HG03025 (cell line): ENCODE data around the gene EFR3B.

Source experiments
- ATAC-seq: cut with Tn5 transposase; IDR thresholded peaks from one replicate; pipeline ENCODE4 v1.9.1; 2021; ENCODE audit warnings: mild to moderate bottlenecking, moderate library complexity; ENCODE audit not compliant: unreplicated experiment, low FRiP score

Gene EFR3B

GRCh38 chr2:25034081-25034480, 7.8 kb upstream of the EFR3B start:
- no peak for ATAC-seq

DNA sequence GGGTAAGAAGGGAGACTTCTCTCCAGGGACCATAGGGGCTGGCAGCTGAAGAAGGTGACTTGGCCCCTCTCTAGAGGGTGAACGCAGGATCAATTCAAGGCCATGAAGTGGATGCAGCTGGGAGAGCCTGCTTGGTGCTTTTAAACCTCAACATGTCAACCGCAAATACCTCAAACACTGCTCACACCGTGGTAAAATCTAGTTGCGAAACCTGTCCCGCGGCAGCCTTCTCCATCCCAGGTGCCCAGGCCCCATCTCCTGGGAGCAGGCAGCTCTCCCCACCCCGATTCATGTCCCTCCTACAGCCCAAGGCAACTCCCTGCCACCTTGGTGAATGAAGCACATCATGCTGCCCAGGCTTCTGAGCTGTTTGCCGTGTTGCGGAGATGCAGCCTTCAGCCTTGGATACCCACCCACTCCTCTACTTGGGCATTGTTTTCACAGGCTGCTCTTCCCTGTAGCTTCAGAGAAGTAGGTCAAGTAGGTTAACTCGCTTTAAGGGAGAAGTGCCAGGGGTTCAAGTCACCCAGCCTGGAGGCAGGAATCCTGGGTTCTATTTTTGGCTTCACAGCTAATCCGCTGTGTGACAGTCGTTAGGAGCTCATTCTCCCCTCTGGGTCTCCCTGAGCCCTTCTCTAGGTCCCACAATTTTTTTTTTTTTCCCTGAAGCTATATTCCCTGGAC, 6.2 kb upstream of the EFR3B start:
- no peak for ATAC-seq

GRCh38 chr2:25036221-25036559, 5.7 kb upstream of the EFR3B start:
- no peak for ATAC-seq

DNA sequence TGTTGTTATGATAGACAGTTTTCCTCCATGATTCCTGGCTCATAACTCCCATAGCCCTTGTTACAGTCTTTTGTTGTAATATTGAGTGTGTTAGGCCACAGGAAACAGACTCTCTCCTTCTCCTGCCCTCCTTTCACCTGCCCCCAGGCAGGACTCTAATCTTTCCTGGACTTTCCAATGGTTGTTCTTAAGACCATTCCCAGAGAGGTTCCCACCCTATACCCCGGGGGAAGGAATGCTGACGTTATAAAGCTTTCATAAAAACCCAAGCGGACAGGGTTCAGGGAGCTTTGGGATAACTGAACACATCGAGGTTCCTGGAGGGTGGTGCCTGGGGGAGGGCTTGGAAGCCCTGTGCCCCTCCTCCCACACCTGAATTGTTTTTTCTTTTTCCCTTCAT, 2.8 kb upstream of the EFR3B start:
- no peak for ATAC-seq

DNA sequence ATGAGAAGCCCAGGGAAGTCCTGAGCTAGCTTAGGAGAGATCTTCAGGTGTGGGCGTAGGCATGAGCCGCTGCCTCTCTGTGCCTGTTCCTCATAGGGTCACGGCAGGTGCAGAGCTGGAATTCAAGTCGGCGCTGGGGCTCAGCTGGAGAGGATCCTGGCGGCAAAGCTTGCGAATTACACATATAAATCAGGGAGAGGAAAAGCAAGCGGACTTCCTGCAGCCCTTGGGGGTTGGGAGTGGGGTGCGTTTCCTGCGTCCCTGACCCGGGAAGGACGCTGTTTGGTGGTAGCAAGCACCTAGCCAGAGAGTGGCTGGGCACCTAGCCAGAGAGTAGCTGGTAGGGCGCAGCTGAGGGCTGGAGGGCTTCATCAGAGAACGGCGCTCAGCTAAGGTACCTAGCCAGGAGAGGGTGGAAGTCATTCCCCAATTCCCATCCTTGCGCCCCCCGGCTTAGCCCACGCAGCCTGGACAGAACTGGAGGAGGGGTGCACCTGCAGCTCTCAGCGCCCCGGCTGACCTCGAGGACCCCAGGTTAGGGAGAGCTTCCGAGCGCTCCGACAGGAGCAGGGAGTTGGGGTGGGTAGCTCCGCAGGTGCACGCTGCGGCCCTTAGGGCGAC, 459 bp upstream of the EFR3B start:
- no peak for ATAC-seq

DNA sequence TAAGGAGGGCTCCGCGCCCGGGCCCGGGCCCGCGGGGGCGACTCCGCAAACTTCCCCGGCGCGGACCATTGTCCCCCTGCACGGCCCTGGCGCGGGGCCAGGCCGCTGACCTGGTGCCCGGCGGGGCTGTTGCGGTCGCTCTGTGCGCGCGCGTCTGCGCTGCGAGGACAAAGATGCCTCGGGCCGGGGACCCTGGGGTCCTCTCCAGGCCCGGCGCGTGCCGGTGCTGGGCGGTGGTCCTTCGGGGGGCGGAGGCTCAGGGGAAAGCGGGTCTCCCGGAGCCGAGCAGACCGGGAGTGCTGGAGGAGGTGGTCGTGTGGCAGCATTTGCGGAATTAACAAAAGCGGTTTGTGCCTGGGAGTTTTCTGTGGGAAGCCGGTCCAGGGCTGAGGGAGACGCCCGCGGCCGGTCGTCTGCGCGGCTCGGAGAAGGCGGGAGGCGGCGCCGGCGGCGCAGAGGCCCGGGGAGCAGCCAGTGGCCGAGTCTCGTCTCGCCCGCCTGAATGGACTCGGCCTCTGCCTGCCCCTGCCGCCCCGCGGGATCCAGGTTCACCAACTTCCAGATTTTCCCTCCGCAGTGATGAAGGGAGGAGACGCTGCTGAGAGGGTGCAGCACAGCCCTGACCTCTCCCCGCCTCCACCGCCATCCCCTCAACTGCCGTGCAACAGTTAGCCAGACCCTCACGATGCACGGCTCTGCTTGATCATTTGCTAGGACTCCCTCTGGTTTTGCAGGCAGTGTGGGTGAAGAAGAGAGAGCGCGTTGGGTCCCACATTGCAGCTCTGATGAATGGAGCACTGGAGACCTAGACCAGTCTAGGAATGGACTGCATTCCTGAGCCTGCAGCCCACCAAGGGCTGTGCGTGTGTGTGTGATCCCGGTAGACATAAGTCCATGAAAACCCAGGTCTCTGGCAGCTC, 705 bp downstream of the EFR3B start:
- peak; percentile 7 for ATAC-seq

GRCh38 chr2:25043241-25043867, 1.5 kb downstream of the EFR3B start:
- no peak for ATAC-seq

- ATAC-seq, result no peak
These were observed 2.1 kb downstream of the EFR3B start for GRCh38 chr2:25044011-25044410.

DNA sequence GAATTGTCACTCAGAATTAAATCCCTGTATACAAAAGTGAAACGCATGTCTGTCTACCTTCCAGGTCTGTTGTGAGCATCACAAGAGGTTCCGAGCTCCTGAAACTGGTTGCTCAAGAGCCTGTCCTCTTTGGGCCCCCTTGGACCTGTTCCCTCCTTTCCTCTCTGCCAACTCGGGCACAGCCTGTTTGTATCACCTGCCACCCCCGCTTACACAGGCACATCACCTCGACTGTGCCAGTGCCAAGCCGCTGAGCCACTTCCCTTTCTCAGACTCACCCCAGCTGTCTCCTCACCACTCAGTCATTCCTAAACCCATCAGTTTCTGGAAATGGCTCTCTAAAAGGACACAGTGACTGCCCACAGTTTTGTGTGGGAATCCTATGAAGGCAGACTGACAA, 3.1 kb downstream of the EFR3B start:
- ATAC-seq, result no peak

DNA sequence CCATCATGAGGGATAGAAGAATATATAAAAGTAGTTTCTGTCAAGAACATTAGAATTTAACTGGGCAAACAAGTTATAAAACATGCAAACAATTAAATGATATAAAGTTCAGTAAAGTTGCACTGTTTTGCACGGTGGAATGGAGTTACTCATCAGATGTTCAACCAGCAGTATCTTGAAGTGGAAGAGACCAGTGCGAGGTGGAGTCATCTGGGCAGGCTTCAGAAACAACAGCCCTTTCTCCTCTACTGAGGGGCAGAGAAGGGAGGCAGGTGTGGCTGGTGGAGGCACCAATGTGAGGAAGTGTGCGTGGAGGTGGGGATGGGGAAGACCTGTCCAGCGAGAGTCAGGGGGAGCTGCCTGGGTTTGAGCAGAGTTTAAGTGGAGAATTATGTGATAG, 7.5 kb downstream of the EFR3B start:
- no peak for ATAC-seq

- no peak for ATAC-seq
These were observed 8.3 kb downstream of the EFR3B start for GRCh38 chr2:25050128-25050527.

- no peak for ATAC-seq
These were observed 11.2 kb downstream of the EFR3B start for GRCh38 chr2:25053041-25053440.

DNA sequence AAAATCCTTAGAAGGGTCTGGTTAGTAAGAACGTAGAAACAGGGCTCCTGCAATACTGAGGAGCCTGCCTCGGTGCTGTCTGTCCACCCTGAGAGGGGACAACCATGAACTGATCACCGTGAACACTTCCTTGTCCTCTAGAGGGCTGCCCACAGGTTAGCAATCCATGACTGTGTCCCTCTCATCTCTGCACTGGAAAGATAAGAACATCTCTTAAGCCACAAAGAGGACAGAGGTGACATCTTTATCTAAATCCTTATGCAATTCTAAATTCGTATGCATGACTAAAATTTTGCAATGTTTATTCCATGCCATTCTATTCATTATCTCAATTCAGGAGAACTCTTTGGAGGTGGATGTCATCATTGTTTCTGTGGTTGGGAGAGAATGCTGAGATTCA, 12.8 kb downstream of the EFR3B start:
- ATAC-seq, result no peak

DNA sequence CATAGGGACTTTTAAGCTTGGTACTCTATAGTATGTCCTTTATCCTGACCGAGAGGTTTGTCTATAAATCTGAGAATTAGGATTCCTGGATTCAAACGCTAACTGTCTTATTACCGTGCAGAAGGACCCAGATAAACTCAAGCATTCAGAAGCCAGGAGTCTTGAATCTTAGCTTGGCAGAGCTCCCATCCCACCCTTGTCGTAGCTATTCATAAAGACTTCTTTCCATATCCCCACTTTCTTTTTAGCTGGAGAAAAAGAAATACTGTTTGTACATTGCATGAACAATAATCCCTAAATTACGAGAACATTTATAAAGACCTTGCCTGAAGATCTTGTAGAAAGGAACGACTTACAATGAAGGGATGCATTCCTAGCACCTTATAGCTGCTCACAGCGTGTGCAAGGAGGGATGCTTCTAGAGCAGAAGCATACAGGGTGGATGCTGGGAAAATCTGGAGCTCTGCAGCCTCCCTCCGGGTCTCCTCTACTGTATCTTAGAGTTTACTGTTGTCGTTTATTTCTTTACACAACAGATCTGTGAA, 13.6 kb downstream of the EFR3B start:
- no peak for ATAC-seq

DNA sequence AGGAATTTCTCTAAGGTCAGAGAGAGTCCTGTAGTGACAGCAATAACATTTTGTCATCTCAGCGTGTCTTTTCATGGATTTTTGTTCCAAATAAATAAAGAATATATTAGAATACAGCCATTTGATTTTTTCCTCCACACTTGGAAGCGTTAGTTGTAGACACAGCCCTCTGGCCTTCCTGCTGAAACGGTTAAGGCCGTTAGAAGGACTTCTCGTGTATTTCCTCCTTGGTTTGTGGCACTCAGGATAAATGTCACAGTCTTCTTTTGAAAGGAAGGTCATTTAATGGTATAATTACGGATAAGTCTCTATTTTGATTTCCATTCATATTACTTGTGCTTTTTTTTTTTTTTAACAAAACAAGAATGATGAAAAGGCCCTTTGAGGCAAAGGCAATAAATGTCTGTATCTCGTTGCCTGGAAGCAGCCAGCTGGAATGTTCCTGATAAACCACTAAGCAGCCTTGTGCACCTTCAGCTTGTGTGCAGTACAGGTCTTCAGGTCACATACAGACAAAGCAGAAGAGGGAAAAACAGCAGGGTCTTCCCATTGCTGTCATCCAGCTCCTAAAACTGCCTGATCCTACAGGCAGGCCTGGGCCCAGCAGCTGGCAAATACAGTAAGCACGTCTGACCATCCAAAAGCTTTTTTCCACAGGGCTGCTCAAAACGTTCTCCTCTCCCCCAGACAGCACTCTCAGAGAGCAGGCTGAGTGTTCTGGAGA, 14.4 kb downstream of the EFR3B start:
- no peak for ATAC-seq

GRCh38 chr2:25062511-25062917, 20.6 kb downstream of the EFR3B start:
- no peak for ATAC-seq

DNA sequence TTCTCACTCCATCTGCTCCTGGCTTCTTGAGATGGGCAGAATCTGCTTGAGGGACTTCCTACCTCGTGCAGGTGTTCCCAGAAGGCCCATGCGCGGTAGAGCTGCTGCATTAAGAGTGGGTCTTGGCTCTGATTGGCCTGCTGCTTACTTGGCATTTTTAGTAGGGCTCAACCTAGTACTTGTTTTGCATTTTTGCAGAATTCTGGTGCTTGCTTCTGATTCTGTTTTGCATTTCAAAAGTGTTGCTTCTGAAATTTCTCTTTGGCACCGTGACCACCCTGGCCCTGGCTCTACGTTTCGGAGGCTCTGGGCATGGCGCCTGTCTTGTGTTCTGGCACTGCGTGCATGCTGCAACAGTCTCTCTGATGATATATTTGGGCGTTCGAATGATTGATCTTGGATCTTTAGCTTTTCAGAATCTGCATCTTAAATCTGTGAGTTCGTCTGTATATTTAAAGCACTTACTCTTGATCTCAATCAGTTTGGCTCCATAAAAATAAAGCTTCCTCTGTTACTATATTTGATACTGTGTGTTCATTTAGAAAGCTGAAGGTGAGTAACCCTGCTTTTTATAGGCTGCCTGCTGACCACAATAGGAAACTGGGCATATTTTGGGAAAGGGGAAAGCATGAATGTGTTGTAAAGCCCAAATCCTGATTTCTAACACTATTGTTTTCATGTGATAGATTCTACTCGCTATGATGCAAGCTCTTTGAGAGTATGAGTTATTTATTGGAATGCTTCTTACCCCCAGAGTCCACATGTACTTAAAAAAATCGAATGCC, 22.2 kb downstream of the EFR3B start:
- ATAC-seq, result no peak

DNA sequence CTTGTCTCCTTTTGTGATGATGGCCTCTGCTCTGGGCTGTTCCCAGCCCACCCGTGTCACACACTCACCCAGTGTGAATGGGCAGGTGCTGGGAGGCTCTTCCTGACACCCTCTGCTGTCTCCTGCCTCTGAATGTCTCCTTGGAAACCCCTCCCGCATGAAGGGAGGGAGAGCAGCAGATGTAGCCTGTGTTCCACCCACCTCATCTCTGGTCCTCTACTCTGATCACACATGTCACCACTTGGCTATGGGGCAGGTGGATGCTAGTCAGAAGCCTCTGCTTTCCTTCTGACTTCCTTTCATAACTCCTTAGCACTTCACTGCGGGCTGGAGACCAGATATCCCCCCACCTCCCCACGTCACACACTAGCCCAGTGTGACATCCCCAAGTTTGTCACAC, 23.9 kb downstream of the EFR3B start:
- ATAC-seq, result no peak

DNA sequence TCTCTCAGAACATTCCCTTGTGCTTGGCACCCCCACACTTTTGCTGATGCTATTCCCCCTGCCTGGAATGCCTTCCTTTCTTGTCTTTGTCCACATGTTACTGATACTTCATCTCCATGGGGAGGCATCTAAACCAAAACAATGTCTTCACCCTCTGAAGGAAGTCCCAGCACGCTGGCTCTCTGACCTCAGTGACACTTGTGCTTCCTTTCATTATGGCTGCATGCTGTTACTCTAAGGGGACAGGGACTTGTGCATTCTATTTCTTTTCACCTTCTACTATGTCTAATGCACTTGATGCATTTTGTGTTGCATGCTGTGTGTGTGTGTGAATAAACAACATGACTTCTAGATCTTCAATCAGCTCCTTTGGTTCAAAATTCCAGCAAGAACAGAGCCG, 24.6 kb downstream of the EFR3B start:
- ATAC-seq, result no peak
